Fibroblast of pulmonary artery (primary cell): Measurements from ENCODE around the gene ZNF747.

Source experiments
- DNase-seq: peaks from one replicate; pipeline ENCODE4 v3.0.0-alpha.2; 2010; ENCODE audit warnings: low read depth
- H3K4me3 ChIP-seq: replicated peaks from 2 replicates; pipeline ENCODE4 v1.5.1; 2011; ENCODE audit warnings: low read depth, mild to moderate bottlenecking, control low read depth, low read length, moderate library complexity
- TF ChIP-seq, protein P1 (sequence below): IDR thresholded peaks from 2 replicates; pipeline ENCODE4 v1.5.1; 2011; ENCODE audit warnings: mild to moderate bottlenecking, control low read depth, low read length, inconsistent platforms; ENCODE audit errors: missing control alignments

Gene ZNF747

DNA sequence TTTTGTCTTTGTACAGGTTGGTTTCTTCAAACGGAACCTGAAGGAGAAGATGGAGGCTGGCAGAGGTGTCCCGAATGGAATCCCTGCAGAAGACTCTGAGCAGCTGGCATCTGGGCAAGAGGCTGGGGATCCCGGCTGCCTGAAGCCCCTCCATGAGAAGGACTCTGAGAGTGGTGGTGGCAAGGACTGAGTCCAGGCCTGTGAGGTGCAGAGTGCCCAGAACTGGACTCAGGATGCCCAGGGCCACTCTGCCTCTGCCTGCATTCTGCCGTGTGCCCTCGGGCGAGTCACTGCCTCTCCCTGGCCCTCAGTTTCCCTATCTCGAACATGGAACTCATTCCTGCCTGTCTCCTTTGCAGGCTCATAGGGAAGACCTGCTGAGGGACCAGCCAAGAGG lies 13.2 kb downstream of the ZNF747 start:
- no peak overlapping the region for H3K4me3 ChIP-seq
- TF ChIP-seq, protein P1, sequence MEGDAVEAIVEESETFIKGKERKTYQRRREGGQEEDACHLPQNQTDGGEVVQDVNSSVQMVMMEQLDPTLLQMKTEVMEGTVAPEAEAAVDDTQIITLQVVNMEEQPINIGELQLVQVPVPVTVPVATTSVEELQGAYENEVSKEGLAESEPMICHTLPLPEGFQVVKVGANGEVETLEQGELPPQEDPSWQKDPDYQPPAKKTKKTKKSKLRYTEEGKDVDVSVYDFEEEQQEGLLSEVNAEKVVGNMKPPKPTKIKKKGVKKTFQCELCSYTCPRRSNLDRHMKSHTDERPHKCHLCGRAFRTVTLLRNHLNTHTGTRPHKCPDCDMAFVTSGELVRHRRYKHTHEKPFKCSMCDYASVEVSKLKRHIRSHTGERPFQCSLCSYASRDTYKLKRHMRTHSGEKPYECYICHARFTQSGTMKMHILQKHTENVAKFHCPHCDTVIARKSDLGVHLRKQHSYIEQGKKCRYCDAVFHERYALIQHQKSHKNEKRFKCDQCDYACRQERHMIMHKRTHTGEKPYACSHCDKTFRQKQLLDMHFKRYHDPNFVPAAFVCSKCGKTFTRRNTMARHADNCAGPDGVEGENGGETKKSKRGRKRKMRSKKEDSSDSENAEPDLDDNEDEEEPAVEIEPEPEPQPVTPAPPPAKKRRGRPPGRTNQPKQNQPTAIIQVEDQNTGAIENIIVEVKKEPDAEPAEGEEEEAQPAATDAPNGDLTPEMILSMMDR: no peak
- no peak for DNase-seq

DNA sequence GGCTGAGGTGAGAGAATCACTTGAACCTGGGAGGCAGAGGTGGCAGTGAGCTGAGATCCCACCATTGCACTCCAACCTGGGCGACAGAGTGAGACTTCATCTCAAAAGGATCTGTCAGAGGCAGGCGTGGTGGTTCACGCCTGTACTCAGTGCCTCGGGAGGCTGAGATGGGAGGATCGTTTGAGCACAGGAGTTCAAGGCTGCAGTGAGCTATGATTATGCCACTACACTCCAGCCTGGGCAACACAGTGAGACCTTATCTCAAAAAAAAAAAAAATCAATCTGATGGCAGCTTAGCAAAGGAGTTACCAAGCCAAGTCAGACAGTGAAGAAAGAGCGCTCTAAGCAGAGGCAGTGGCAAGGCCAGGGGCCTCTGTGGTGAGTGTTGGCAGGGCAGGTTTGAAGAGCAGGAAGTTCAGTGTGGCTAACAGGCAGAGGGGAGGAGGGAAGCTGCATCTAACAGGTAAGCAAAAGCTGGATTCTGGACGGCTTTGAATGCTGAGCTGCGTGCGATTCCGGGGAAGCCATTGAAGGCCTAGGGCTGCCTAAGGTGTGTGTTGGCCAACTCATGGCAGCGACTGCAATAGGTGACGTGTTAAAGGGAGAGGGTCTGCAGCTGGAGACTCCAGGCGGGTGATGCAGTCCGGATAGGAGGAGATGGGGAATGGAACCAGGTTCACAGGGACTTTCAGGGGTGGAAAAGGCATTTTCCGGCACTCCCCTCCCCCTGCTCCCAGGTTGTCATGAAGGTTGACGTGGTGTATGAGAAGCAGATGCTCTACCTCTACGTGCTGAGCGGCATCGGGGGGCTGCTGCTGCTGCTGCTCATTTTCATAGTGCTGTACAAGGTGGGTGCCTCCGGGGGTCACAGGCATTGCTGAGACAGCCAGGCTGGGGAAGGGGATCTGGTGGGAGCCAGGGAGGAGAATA lies 15.3 kb downstream of the ZNF747 start:
- TF ChIP-seq, protein P1: no peak
- no peak for DNase-seq

DNA sequence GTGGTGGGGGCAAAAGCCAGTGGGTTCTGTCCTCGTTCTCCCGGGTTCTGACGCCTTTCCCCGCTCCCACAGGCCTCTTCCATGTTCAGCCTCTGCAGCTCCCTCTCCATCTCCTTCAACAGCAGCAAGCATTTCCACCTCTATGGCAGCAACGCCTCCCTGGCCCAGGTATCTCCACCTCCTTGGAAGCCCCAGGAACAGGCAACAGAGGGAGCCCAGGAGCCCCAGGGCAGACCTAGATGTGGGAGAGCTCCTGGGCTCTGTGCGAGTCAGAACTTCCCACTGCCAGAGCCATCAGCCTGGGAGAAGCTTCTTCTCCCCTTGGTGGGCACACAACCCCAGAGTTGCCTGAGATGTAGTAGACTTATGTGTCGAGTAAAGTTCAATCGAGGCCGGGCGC lies 16.1 kb downstream of the ZNF747 start:
- H3K4me3 ChIP-seq: no peak overlapping the region
- TF ChIP-seq, protein P1: no peak
- DNase-seq: no peak

More for the DNA sequence above, 15.3 kb downstream of the ZNF747 start:
- H3K4me3 ChIP-seq: no peak overlapping the region

DNA sequence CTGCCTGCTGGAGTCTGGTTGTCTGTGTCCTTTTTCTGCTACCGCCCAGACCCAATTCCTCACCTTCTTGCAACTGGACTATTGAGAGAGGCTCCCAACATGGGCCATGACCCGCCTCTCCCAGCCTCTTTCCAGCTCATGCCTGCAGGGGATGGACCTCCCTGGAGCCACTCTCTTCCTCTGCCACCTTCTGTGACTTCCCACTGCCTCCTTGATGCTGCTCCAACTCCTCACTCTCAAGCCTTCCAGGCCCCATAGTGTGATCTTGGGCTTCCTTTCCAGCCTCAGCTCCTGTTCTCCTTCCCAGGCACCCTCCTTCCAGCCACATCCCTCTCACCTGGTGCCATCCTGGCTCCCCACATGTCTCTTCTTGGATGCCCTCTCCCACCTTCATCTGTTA lies 19.4 kb downstream of the ZNF747 start:
- DNase-seq: no peak
- no peak overlapping the region for H3K4me3 ChIP-seq
- TF ChIP-seq, protein P1: no peak

DNA sequence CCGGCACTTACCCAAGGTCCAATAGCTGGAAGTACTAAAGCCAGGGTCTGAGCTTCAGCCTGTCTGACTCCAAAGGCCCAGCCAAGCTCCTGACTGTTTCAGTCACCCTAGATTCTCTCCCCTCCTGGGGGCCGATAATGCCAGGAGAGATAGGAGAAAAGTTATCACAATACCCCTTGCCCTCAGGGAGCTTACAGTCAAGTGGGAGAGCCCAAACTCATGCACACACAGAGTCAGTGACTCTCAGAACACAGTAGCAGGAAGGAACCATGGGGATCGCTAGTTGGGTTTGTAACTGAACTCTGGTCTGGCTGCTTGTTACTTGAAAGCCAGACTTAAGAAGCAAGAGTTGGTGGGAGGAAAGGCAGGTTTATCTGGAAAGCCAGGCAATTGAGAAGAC lies 23.1 kb downstream of the ZNF747 start:
- DNase-seq: no peak
- H3K4me3 ChIP-seq: no peak overlapping the region
- TF ChIP-seq, protein P1: no peak

DNA sequence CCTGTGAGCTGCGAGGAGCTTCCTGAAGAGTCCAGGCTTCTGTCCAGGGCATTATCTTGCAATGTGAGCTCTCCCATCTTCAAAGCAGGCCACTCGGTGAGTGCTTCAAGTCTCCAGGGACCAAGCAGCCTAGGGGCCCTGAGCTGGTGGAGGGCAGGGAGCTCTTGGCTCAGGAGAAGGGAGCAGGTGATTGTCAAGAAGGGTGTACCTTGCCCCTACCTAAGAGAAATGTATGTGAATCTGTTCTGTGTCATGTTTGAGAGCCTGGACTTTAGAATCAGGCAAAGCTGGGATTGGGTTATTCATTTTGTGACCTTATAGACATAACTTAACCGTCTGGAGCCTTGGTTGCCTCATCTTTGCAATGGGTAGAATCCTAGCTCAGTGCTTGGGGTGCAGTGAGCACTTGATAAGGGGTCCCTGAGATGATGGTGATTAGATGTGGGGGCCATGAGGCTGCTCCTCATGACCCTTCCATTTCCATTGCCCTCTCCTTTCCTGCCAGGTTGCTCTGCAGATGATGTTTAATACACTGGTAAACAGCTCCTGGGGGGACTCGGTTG lies 24.2 kb downstream of the ZNF747 start:
- no peak overlapping the region for H3K4me3 ChIP-seq
- TF ChIP-seq, protein P1: no peak

More for the DNA sequence above, 24.2 kb downstream of the ZNF747 start:
- no peak for DNase-seq
